ENCODE data around the gene PDE4D. TPM values are rescaled to one million over a fixed set of nuclear protein-coding genes. Genes with fewer than 3 reads are reported as not detected.

PDE4D gene
- total RNA-seq, 1 donor from 2014 or later: 13.2 TPM

DNA sequence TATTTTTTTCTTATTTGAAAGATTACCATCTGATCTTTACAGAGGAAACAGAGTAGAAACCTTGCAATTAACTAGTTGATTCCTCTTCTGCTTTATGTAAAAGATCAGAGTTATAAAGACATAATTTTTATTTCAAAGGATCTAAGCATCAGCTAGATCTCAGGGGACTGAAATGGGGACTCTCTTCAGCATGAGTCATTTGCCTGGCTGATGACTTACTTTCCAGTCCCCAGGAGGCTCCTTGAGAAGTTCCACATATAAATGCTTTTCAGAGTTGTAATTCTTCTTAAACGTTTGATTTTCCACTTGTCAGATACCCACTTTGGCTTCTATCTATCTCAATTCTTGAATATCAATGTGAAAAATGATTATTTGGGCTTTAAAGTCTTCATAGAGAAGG, 921.2 kb downstream of the PDE4D start:
- TF ChIP-seq, protein P1, sequence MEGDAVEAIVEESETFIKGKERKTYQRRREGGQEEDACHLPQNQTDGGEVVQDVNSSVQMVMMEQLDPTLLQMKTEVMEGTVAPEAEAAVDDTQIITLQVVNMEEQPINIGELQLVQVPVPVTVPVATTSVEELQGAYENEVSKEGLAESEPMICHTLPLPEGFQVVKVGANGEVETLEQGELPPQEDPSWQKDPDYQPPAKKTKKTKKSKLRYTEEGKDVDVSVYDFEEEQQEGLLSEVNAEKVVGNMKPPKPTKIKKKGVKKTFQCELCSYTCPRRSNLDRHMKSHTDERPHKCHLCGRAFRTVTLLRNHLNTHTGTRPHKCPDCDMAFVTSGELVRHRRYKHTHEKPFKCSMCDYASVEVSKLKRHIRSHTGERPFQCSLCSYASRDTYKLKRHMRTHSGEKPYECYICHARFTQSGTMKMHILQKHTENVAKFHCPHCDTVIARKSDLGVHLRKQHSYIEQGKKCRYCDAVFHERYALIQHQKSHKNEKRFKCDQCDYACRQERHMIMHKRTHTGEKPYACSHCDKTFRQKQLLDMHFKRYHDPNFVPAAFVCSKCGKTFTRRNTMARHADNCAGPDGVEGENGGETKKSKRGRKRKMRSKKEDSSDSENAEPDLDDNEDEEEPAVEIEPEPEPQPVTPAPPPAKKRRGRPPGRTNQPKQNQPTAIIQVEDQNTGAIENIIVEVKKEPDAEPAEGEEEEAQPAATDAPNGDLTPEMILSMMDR (IDR thresholded peaks at IDR 0.05; ENCODE audit: partially characterized antibody, unreplicated experiment): no peak
- Mint-ChIP-seq H3K4me3 (ENCODE audit: unreplicated experiment) (no peak overlapping the region), H3K27me3 (ENCODE audit: unreplicated experiment) (no peaks in the 10 kb centered on the region), H3K27ac (ENCODE audit: unreplicated experiment) (no peak overlapping the region), H3K36me3 (ENCODE audit: unreplicated experiment) (no peaks in the 10 kb centered on the region), H3K9me3 (ENCODE audit: unreplicated experiment) (no peaks in the 10 kb centered on the region), H3K4me1 (ENCODE audit: low read depth, unreplicated experiment) (peaks cover 17% of the 10 kb centered on the region)
- no peak for DNase-seq

DNA sequence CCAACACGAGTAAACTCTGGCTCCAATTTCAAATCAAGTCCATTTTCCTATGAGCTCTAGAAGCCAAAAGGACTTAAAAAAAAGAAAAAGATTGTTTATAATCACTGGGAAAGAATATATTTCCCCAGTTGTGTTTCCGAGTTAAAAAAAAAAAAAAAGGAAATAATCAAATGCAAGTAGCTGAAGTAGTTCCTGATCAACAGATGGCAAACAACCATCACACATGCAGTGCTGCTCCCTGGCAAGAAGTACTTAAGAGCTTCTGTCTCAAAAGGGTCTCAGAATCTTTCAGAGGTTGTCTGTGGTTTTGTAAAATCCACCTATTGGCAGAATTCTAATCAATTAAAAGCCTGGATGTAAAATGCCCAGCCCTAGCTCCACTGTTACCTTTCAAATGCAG, 922.8 kb downstream of the PDE4D start:
- DNase-seq: no peak
- H3K36me3 Mint-ChIP-seq (ENCODE audit: unreplicated experiment): no peaks in the 10 kb centered on the region

DNA sequence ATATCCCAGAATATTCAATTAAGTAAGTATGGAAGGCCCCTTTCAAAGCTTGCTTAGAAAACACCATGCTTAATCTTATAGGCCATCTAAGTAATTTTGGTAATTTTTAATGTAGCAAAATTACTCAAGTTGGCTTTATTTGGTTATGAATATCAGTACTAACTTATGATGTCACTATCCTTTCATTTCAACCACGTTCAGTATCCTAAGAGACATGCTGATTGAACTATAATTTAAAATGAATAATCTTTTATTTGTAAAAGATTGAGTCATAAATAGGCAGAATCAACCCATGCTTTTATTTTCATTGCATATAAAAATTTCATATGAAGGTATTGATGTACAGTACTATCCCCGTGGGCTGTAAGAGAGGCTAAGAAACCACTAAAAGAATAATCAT, 923.7 kb downstream of the PDE4D start:
- H3K4me1 Mint-ChIP-seq (ENCODE audit: low read depth, unreplicated experiment): peaks cover 17% of the 10 kb centered on the region
- no peak overlapping the region for H3K4me3 Mint-ChIP-seq (ENCODE audit: unreplicated experiment)
- no peaks in the 10 kb centered on the region for H3K9me3 Mint-ChIP-seq (ENCODE audit: unreplicated experiment)
- no peak for DNase-seq
- no peaks in the 10 kb centered on the region for H3K27me3 Mint-ChIP-seq (ENCODE audit: unreplicated experiment)
- no peaks in the 10 kb centered on the region for H3K36me3 Mint-ChIP-seq (ENCODE audit: unreplicated experiment)
- H3K27ac Mint-ChIP-seq (ENCODE audit: unreplicated experiment): no peak overlapping the region
- TF ChIP-seq, protein P1 (IDR thresholded peaks at IDR 0.05; ENCODE audit: partially characterized antibody, unreplicated experiment): no peak

More for the DNA sequence above, 922.8 kb downstream of the PDE4D start:
- Mint-ChIP-seq H3K4me3 (ENCODE audit: unreplicated experiment) (no peak overlapping the region), H3K27ac (ENCODE audit: unreplicated experiment) (no peak overlapping the region), H3K27me3 (ENCODE audit: unreplicated experiment) (no peaks in the 10 kb centered on the region), H3K4me1 (ENCODE audit: low read depth, unreplicated experiment) (peaks cover 17% of the 10 kb centered on the region), H3K9me3 (ENCODE audit: unreplicated experiment) (no peaks in the 10 kb centered on the region)
- TF ChIP-seq, protein P1 (IDR thresholded peaks at IDR 0.05; ENCODE audit: partially characterized antibody, unreplicated experiment): no peak

DNA sequence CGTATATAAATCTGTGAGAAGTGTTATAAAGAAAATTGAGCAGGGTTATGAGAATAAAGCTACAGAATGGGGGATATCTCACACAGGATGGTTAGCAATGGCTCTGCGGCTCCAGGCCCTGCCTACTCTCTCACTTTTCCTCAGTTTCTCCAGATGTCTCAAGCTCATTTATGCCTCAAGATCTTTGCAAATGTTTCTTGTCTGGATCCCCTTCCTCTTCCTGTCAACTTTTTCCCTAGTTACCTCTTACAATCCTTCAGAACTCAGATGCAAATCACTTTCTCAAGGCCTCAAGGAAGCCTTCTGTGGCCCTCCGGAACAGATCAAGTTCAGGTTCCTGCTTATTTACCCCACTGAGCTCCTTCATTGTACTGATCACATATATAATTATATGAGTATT, 924.3 kb downstream of the PDE4D start:
- no peak overlapping the region for H3K27ac Mint-ChIP-seq (ENCODE audit: unreplicated experiment)
- no peaks in the 10 kb centered on the region for H3K27me3 Mint-ChIP-seq (ENCODE audit: unreplicated experiment)
- H3K4me3 Mint-ChIP-seq (ENCODE audit: unreplicated experiment): no peak overlapping the region
- TF ChIP-seq, protein P1 (IDR thresholded peaks at IDR 0.05; ENCODE audit: partially characterized antibody, unreplicated experiment): no peak
- H3K4me1 Mint-ChIP-seq (ENCODE audit: low read depth, unreplicated experiment): peaks cover 17% of the 10 kb centered on the region
- H3K9me3 Mint-ChIP-seq (ENCODE audit: unreplicated experiment): no peaks in the 10 kb centered on the region
- no peak for DNase-seq
- H3K36me3 Mint-ChIP-seq (ENCODE audit: unreplicated experiment): no peaks in the 10 kb centered on the region

DNA sequence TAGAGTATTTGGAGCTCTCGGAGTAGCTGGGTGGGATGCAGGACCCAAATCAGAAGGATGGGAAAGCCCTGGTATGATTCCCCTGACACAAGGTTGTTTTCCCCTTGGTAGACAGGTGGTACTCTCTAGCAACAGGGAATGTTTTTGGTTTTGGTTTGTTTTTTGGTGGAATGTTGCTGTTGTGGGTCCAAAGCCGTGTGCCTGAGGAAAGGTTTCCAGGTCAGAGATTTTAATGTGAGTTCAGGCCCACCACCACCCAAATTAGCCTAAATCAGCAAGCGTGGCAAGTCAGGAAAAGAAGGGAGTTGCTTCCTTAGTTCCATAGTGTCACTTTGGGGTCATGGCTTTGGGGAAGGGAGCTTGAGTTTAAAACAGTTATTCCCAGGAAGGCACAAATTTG, 925.2 kb downstream of the PDE4D start:
- Mint-ChIP-seq H3K36me3 (ENCODE audit: unreplicated experiment) (no peaks in the 10 kb centered on the region), H3K9me3 (ENCODE audit: unreplicated experiment) (no peaks in the 10 kb centered on the region), H3K4me1 (ENCODE audit: low read depth, unreplicated experiment) (peaks cover 17% of the 10 kb centered on the region), H3K4me3 (ENCODE audit: unreplicated experiment) (no peak overlapping the region), H3K27me3 (ENCODE audit: unreplicated experiment) (no peaks in the 10 kb centered on the region), H3K27ac (ENCODE audit: unreplicated experiment) (no peak overlapping the region)
- DNase-seq: no peak
- TF ChIP-seq, protein P1 (IDR thresholded peaks at IDR 0.05; ENCODE audit: partially characterized antibody, unreplicated experiment): no peak
